HL-60/S4 treated with retinoic acid at 250 ng/mL for 4 days and 3 days (cell line): Measurements from ENCODE around the gene TRERF1.

Experiments used
- in situ Hi-C: fragments of 300-500 bp; cut with MboI; formaldehyde crosslinking; loops from 2 replicates; pipeline ENCODE4 v1.7.0; 2022; ENCODE audit warnings: low sequenced_read_pairs

TRERF1 gene

GRCh38 chr6:42369568-42369967 lies 82.2 kb downstream of the TRERF1 start:
- in situ Hi-C loops = no loop called here

GRCh38 chr6:42368181-42368580 lies 83.5 kb downstream of the TRERF1 start:
- in situ Hi-C loops = no loop called here

GRCh38 chr6:42367353-42368011 lies 84.2 kb downstream of the TRERF1 start:
- in situ Hi-C loops = no loop called here

DNA sequence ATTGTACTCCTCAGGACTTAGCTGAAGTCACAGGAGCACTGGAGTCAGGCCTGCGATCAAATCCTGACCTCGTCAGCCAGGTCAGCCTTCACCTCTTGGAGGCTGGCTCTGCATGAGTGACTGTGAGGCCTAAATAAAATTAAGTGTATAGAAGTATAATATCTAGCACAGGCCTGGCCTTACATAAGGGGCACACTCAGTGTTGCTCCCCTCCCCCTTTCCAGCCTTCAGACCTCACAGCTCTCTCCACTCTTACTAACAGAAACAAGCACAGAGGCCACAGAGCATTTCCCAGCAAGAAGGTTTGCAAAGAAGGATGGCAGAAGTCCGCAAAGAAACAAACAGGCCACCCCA lies 84.8 kb downstream of the TRERF1 start:
- in situ Hi-C loops = no loop called here

DNA sequence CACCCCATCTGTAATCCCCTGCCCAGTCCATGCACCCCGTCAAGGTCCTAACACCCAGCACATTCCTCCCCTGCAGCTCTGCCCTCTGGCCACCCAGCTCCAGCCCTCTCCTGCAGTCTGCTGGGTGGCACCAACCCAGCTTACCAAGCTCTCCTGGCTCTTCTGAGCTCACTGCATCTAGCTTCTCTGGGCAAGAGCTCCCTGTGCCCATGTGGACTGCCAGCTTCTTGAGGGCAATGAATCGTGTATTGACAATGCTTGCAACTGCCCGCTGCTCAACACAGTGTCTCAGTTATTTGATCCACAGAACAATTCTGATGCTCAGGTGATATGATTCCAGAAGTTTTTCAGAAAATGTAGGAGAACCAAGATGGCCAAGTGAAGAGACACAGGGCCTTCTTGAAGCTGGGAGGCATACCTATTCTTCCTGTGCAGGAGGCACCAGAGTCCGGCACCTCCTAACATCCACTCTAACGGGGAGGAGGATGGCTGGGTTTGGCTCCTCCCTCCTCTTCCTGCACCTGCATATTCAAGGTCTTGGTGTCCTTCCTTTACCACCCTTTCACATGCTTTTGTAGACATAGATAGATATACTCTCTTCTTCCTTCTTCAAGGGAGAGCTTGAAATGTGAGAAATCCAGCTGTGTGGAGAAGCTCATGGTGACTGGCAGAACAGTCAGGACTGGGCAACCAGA lies 85.6 kb downstream of the TRERF1 start:
- in situ Hi-C loops = no loop called here

DNA sequence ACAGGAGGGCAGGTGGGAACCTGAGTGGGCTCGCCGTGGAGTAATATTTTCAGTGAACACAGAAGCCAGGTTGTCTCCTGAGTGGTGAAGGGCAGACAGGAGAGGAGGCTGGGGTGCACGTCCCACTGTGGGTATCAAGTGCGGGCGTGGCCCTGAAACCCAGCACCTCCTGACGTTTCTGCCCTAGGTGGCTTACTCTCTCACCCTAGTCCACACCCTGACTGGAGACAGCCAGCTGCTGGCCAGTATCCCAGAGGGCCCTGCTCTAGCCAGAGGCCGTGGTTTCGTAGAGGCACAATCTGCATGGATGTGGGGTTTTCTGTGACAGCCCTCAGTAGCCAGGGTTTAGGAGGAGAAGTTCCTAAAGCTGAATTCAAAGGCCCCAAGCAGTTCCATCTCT lies 86.7 kb downstream of the TRERF1 start:
- in situ Hi-C loops = no loop called here

- in situ Hi-C loops = no loop called here
Measured at GRCh38 chr6:42363926-42364849, 87.5 kb downstream of the TRERF1 start.

DNA sequence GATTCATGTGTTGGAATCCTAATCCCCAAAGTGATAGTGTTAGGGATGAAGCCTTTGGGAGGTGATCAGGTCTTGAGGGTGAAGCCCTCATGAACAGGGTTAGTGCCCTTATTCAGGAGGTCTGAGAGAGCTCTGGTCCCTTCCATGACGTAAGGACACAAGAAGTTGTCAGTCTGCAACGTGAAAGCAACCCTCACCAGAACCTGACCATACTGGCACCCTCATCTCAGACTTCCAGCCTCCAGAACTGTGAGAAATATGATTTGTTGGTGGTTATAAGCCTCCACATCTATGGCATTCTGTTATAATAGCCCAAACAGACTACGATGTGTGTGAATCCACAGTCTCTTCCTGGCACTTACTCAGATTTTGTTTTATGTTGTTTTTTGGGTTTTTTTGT lies 90.7 kb downstream of the TRERF1 start:
- in situ Hi-C loops = no loop called here

- in situ Hi-C loops = no loop called here
Measured at GRCh38 chr6:42359021-42359420, 92.7 kb downstream of the TRERF1 start.

DNA sequence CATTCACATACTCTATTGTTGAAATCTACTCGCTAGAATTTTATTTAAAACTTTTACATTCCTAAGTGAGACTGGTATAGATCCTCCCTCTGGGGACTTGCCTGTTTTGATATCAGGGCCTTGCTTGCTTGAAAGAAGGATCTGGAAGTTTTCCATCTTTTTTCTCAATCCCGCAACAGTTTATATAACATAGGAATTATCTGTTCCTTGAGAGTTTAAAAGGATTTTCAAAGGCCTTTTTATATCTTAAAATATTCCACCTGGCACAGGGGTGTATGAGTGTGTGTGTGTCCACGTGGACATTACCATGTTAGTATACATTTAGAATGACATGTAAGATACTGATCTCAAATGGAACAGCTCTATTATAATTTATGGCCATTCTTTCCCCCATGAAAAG lies 96.3 kb downstream of the TRERF1 start:
- in situ Hi-C loops = no loop called here

DNA sequence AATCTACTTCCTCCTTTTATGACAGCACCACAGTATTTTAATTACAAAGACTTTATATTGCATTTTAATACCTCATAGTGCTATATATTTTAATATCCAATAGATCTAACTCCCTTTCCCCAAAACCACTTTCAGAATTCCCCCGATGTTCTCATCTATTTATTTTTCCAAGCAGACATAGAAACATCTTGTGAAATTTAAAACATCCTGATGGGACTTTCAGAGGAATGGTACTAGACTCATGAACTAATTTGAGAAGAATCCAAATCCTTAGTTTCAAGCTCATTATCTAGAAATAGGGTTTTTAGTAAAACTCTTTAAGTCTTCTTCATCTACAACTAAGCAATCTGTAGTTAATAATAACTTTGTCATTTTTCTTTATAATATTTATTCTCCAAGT lies 97.0 kb downstream of the TRERF1 start:
- in situ Hi-C loops = no loop called here

DNA sequence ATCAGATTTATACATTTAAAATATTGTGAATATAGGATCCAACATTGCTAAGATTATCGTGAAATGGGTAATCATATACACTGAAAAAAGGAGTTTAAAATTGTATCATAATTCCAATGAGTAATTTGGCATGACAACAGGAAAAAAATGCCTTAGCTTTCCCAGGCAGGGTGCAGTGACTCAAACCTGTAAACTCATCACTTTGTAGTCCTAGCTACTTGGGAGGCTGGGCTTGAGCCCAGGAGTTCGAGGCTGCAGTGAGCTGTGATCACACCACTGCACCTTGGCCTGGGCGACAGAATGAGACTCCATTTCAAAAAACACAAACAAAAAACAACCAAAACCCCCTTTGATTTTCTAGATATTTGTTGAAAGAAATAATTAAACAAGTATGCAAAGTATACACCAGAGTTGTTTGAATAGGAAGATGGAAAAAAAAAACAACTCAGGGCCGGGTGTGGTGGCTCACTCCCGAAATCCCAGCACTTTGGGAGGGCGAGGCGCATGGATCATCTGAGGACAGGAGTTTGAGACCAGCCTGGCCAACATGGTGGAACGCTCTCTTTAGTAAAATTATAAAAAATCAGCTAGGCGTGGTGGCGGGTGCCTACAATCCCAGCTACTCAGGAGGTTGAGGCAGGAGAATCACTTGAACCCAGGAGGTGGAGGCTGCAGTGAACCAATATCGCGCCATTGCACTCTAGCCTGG lies 98.7 kb downstream of the TRERF1 start:
- in situ Hi-C loops = no loop called here

DNA sequence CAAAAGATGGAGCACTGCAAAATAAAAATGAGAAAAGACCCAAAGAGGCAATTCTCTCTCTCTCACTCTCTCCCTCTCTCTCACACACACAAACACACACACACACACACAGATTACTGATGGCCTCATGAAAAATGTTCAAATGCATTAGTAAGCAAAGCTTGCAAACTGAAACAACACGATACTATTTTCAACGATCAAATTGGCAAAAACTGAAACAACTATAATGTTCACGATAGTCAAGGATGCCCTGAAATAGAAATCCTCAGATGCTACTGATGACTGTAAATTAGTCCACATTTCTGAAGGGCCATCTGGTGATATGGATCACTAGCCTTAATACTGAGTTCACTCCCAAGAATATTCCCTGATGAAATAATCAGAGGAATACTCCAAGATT lies 100.8 kb downstream of the TRERF1 start:
- in situ Hi-C loops = no loop called here

DNA sequence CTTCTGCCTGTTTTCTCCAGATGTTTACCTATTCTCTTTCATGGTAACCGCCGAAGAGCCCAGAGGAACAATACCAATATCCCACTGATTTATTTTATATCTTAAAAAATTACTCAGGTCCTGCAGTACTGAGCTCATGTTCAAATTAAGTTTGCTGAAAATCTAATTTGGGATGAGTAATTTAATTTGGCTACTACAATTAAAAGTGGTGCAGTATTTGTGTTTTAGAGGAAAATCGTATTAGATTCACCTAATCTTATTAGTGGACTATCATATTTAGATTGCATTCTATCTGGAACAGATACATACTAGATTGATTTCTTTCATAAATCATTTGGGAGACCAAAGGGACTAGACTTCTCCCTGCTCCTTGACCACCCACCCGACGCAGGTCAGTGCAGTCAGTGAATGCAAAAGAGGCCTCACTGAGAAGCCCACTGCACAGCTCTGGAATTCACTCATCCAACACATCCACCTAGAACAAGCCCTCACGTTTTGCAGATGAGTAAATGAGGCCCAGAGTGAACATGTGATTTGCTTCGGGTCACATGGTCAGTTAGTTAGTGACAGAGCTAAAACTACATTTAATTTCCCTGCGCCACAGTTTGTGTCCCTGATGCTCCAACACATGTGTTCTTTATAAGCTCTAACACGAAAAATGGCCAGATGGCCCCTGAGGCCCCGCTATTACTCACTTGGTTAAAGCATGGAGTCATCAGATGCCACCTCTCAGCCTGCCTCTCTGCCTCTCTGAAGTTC lies 101.8 kb downstream of the TRERF1 start:
- in situ Hi-C loops = no loop called here

GRCh38 chr6:42347456-42347855 lies 104.3 kb downstream of the TRERF1 start:
- in situ Hi-C loops = no loop called here

DNA sequence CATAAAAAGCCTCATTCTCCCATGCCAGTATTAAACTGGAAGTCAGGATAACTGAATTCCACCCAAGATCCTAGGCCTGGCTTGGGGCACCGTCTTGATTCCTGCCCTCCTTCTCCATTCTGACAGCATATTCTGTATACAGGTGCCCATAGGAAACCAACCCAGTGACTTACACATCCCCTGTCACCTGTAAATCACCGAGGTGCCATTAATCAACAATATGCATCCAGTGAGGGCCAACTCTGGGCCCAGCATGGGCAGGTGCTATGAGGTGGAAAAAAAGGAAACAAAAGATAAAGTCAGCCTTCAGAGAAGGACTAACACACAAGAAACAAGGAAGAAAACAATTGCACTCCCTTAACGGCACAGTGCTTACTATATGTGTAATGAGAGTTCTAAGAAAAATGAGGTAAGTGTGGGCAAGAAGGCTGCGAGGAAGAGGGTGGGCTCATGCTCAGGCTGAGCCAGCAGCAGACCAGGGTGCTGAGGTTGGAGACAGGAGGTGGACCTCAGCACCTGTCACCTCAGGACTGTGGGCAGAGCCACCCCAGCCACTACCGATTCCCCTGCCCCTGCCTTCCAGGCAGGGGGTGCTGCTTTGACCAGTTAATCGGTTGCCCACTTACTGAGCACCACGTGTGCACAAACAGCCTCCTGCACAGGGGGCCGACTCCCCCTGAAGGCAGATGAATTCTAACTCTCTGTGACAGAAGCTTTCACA lies 105.9 kb downstream of the TRERF1 start:
- in situ Hi-C loops = no loop called here

DNA sequence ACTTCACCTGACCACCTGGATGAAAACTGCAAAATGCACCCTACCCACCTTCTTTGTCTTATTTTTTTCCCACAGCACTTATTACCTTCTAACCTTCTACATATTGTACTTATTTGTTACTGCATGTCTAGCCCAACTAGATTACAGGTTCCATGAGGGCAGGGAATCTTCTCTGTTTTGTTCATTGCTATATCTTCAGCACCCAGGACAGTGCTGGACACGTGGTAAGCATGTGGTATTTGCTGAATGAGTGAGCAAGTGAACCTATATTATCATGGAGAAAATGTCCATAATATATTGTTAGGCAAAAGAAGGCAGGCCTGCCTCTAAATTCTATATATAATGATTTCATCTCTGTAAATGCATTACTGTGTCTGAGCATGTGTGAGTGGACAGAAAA lies 107.0 kb downstream of the TRERF1 start:
- in situ Hi-C loops = no loop called here

DNA sequence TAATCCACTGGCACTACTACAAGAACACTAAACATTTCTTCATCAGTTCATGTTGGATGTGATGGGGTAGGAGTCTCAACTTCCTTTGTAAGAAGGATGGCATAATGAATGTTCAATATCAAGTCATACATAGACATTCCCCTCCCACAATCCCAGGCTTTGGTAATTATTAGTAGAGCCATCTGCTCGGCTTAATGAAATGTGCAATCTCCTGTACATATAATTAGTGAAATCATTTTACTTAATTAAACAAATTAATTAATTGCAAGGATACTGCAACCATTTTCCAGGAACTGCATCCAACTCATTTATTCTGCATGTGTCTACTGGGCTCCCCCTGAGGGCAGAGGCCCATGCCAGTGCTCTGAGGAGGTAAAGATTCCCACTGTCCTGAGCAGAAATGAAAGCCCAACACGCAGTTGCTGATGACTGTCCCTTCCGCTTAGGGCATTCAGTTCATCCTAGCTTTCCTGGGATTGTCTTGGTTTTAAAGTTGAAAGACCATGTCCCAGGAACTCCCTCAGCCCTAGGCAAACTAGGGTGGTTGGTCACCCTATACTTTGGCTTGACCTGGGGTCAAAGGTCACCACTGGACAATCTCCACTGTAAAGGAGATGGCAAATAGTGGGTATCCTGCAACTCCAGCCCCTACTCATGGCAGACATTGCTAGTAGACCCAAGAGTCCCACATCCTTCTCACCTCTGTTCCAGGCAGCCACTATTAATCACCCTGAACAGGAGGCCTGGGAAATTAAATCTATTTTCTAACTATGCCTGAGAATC lies 109.8 kb downstream of the TRERF1 start:
- in situ Hi-C loops = no loop called here

GRCh38 chr6:42341221-42341620 lies 110.5 kb downstream of the TRERF1 start:
- in situ Hi-C loops = no loop called here
